H1 (cell line): Measurements from ENCODE around the gene LIF. TPM values are rescaled to one million over a fixed set of nuclear protein-coding genes. Genes with fewer than 3 reads are reported as not detected.

ENCODE experiments used
- CTCF ChIA-PET: fragments of 300-600 bp; sonication (Branson Sonifier 250); formaldehyde crosslinking; loops from one replicate; lab custom pipeline; 2021; ENCODE audit not compliant: partially characterized antibody; lab: Charles Lee
- POLR2A ChIA-PET: fragments of 300-600 bp; sonication (Branson Sonifier 250); formaldehyde crosslinking; loops from one replicate; lab custom pipeline; 2021; ENCODE audit warnings: inconsistent platforms; ENCODE audit not compliant: partially characterized antibody; lab: Charles Lee
- DNase-seq, 2 experiments: peaks; one replicate each; pipeline versions ENCODE4 v3.0.0 to v3.0.0-alpha.2; 2010 to 2022; ENCODE audit warnings: low spot score in 2 of 2, low read depth in 1 of 2, mixed read lengths in 1 of 2
- FAIRE-seq: peaks from 2 replicates; lab custom pipeline; 2011; peaks lifted over from hg19 to GRCh38; lab: Jason Lieb, UNC
- H2AFZ ChIP-seq: 2 replicates; pipeline ENCODE4 v1.8.1; 2012; ENCODE audit warnings: low read length, inconsistent platforms
- H2AK5ac ChIP-seq: 2 replicates; pipeline ENCODE4 v1.6.1; 2013; ENCODE audit warnings: low read depth, low read length
- H2BK120ac ChIP-seq: replicated peaks from 2 replicates; pipeline ENCODE3; 2013; ENCODE audit warnings: low read depth, low read length, inconsistent platforms
- H2BK12ac ChIP-seq: 2 replicates; pipeline ENCODE4 v1.6.1; 2013; ENCODE audit warnings: low read depth, low read length
- H2BK15ac ChIP-seq: 2 replicates; pipeline ENCODE4 v1.6.1; 2013; ENCODE audit warnings: low read length
- H2BK20ac ChIP-seq: 2 replicates; pipeline ENCODE4 v1.6.1; 2013; ENCODE audit warnings: low read length
- H2BK5ac ChIP-seq: 2 replicates; pipeline ENCODE4 v1.6.1; 2013; ENCODE audit warnings: low read depth, low read length
- H3K14ac ChIP-seq: 2 replicates; pipeline ENCODE4 v1.6.1; 2013; ENCODE audit warnings: inconsistent platforms; ENCODE audit not compliant: insufficient read length
- H3K18ac ChIP-seq: 2 replicates; pipeline ENCODE4 v1.6.1; 2013; ENCODE audit warnings: low read length; ENCODE audit errors: extremely low read depth
- H3K23ac ChIP-seq: 2 replicates; pipeline ENCODE4 v1.6.1; 2013; ENCODE audit warnings: inconsistent platforms; ENCODE audit not compliant: insufficient read length
- H3K23me2 ChIP-seq: 2 replicates; pipeline ENCODE4 v1.6.1; 2013; ENCODE audit warnings: low read depth, low read length
- H3K27ac ChIP-seq: 2 replicates; pipeline ENCODE4 v1.6.1; 2011; ENCODE audit warnings: low read depth, low read length, inconsistent platforms
- H3K27me3 ChIP-seq, 4 experiments: replicated peaks in 1 of 4; 1 replicate in 1 of 4; 2 replicates in 3 of 4; pipeline versions ENCODE4 v1.6.1 to v1.8.1; 2011 to 2013; ENCODE audit warnings: low read length in 3 of 4, mild to moderate bottlenecking in 3 of 4, inconsistent platforms in 2 of 4, mixed read lengths in 2 of 4, moderate library complexity in 1 of 4; ENCODE audit not compliant: control insufficient read depth in 3 of 4, insufficient read depth in 3 of 4; ENCODE audit errors: extremely low read depth in 1 of 4
- H3K36me3 ChIP-seq, 4 experiments: 2 replicates each; pipeline versions ENCODE4 v1.6.1 to v1.8.1; 2011 to 2013; ENCODE audit warnings: mild to moderate bottlenecking in 4 of 4, low read length in 3 of 4, moderate library complexity in 2 of 4, control low read depth in 1 of 4, inconsistent platforms in 1 of 4; ENCODE audit not compliant: insufficient read depth in 4 of 4, control insufficient read depth in 2 of 4
- H3K4ac ChIP-seq: replicated peaks from 2 replicates; pipeline ENCODE3; 2013; ENCODE audit warnings: low read length, low read depth, mixed read lengths, inconsistent platforms; ENCODE audit not compliant: insufficient read length
- H3K4me1 ChIP-seq, 4 experiments: replicated peaks in 1 of 4; 1 replicate in 1 of 4; 2 replicates in 3 of 4; pipeline versions ENCODE4 v1.6.1 to v1.8.1; 2011 to 2013; ENCODE audit warnings: low read length in 3 of 4, inconsistent platforms in 2 of 4, mixed read lengths in 1 of 4; ENCODE audit not compliant: insufficient read depth in 4 of 4, control insufficient read depth in 3 of 4
- H3K4me2 ChIP-seq, 2 experiments: 2 replicates each; pipeline versions ENCODE4 v1.6.1 to v1.8.1; 2011 to 2013; ENCODE audit warnings: low read depth in 2 of 2, low read length in 2 of 2, control low read depth in 1 of 2, inconsistent platforms in 1 of 2, mild to moderate bottlenecking in 1 of 2; ENCODE audit not compliant: insufficient read depth in 1 of 2
- H3K4me3 ChIP-seq, 4 experiments: fragments of 200-600, 300-600 bp in 1 of 4; sonication (generic), shearing (Covaris generic), sonication (Bioruptor Twin) in 1 of 4; 2 replicates each; pipeline versions ENCODE4 v1.5.1 to v1.8.1; 2011 to 2016; ENCODE audit warnings: low read length in 4 of 4, low read depth in 3 of 4, control low read depth in 2 of 4, inconsistent platforms in 2 of 4, mild to moderate bottlenecking in 2 of 4, mixed read lengths in 1 of 4, moderate library complexity in 1 of 4; ENCODE audit not compliant: insufficient read depth in 2 of 4; ENCODE audit errors: extremely low read depth in 1 of 4
- H3K56ac ChIP-seq: replicated peaks from 2 replicates; pipeline ENCODE3; 2013; ENCODE audit warnings: low read depth, mild to moderate bottlenecking, mixed read lengths, low read length, inconsistent platforms; ENCODE audit not compliant: insufficient read length
- H3K79me1 ChIP-seq: 2 replicates; pipeline ENCODE4 v1.6.1; 2013; ENCODE audit warnings: low read depth, low read length, control low read depth
- H3K79me2 ChIP-seq, 2 experiments: 2 replicates each; pipeline versions ENCODE4 v1.6.1 to v1.8.1; 2012 to 2013; ENCODE audit warnings: low read length in 2 of 2, mild to moderate bottlenecking in 2 of 2, inconsistent platforms in 1 of 2; ENCODE audit not compliant: insufficient read depth in 2 of 2, control insufficient read depth in 1 of 2
- H3K9ac ChIP-seq, 4 experiments: replicated peaks in 1 of 4; 1 replicate in 1 of 4; 2 replicates in 3 of 4; pipeline versions ENCODE4 v1.6.1 to v1.8.1; 2011 to 2013; ENCODE audit warnings: low read depth in 3 of 4, low read length in 3 of 4, control low read depth in 2 of 4, mild to moderate bottlenecking in 2 of 4, moderate library complexity in 2 of 4, inconsistent platforms in 1 of 4; ENCODE audit errors: extremely low read depth in 1 of 4
- H3K9me3 ChIP-seq, 2 experiments: 2 replicates each; pipeline versions ENCODE4 v1.6.1 to v1.8.1; 2012 to 2013; ENCODE audit warnings: mild to moderate bottlenecking in 2 of 2, moderate library complexity in 2 of 2, control low read depth in 1 of 2, inconsistent platforms in 1 of 2, low read depth in 1 of 2, low read length in 1 of 2, mixed read lengths in 1 of 2; ENCODE audit not compliant: insufficient read depth in 2 of 2
- H4K20me1 ChIP-seq, 2 experiments: replicated peaks in 1 of 2; 2 replicates each; pipeline versions ENCODE3 to v1.8.1; 2011 to 2013; ENCODE audit warnings: inconsistent platforms in 2 of 2, low read length in 2 of 2, mild to moderate bottlenecking in 1 of 2; ENCODE audit not compliant: insufficient read depth in 2 of 2, control insufficient read depth in 1 of 2
- H4K5ac ChIP-seq: 2 replicates; pipeline ENCODE4 v1.6.1; 2013; ENCODE audit warnings: low read length, low read depth, mixed read lengths, inconsistent platforms; ENCODE audit not compliant: insufficient read length
- H4K8ac ChIP-seq: 2 replicates; pipeline ENCODE4 v1.8.0; 2013; ENCODE audit warnings: mild to moderate bottlenecking, moderate library complexity, low read length, inconsistent platforms; ENCODE audit not compliant: insufficient read depth; ENCODE audit errors: extremely low read depth
- H4K91ac ChIP-seq: replicated peaks from 2 replicates; pipeline ENCODE3; 2013; ENCODE audit warnings: low read length, mixed read lengths, inconsistent platforms; ENCODE audit not compliant: insufficient read length
- NANOG ChIP-seq: IDR thresholded peaks from 2 replicates; pipeline ENCODE4 v1.6.1; 2011; ENCODE audit warnings: low read length, low read depth, mild to moderate bottlenecking, inconsistent platforms; ENCODE audit not compliant: insufficient read depth, poor library complexity, severe bottlenecking
- RXRA ChIP-seq: IDR thresholded peaks from 2 replicates; pipeline ENCODE4 v1.6.1; 2011; ENCODE audit warnings: low read depth, mild to moderate bottlenecking, low read length, moderate library complexity; ENCODE audit not compliant: insufficient read depth
- SIN3A ChIP-seq, 2 experiments: IDR thresholded peaks in 1 of 2; conservative IDR thresholded peaks in 1 of 2; 2 replicates each; pipeline ENCODE4 v1.6.1; 2011 to 2012; ENCODE audit warnings: low read length in 2 of 2, improper control_type of control experiment in 1 of 2, low read depth in 1 of 2, mild to moderate bottlenecking in 1 of 2
- USF2 ChIP-seq: IDR thresholded peaks from 2 replicates; pipeline ENCODE4 v1.6.1; 2011; ENCODE audit warnings: low read length, improper control_type of control experiment
- WGBS, 2 experiments: shearing (Covaris generic) in 1 of 2; methylation state at CpG; one replicate each; pipeline versions ENCODE4 v1.1.6 to v1.1.7; 2013 to 2015; ENCODE audit warnings: low lambda C conversion rate in 2 of 2, mixed read lengths in 2 of 2, inconsistent platforms in 1 of 2, low coverage in 1 of 2, missing lambda C conversion rate in 1 of 2; ENCODE audit not compliant: insufficient replicate concordance in 2 of 2, insufficient coverage in 1 of 2, insufficient read length in 1 of 2; ENCODE audit errors: extremely low coverage in 1 of 2, missing lambda C conversion rate in 1 of 2; 5-methylcytosine and 5-hydroxymethylcytosine counted together
- polyA plus RNA-seq, 7 experiments: library from polyadenylated mRNA; depleted of rRNA in 3 of 7; stranded (reverse) in 5 of 7; unstranded in 2 of 7; fragments of >200 nt in 5 of 7; fragments of 200-250 nt in 2 of 7; gene quantifications; 1 replicate in 5 of 7; 2 replicates in 1 of 7; 4 replicates in 1 of 7; pipeline versions ENCODE4 v1.2.1 to v1.2.3, GENCODE V29; 2011 to 2013; ENCODE audit warnings: missing spikeins in 2 of 7, mixed read lengths in 2 of 7
- total RNA-seq: library from RNA; stranded (reverse); fragmentation: NEBNext Ultra II Directional; extraction: Animal tissue kit (Norgen Biotek cat#: 25700); gene quantifications from 2 replicates; pipeline ENCODE4 v1.2.1, GENCODE V29; 2021

LIF gene
- total and polyA plus RNA-seq, 2 of the 8 experiments (the other 6 are each of a cell fraction or from before 2014, with no cell fraction given): 3.3 to 3.5 TPM

GRCh38 chr22:30235687-30236170 is 10.8 kb downstream of the LIF start:
- TF ChIP-seq NANOG (no peak), RXRA (no peak), USF2 (no peak), SIN3A (conservative IDR thresholded peaks at IDR 0.05 in 1 of 2, IDR thresholded peaks at IDR 0.05 in 1 of 2; ENCODE audit: low read depth in 1 of 2, low read length in 2 of 2) (0 out of 4 replicates have a peak, but pooled peaks of 1 of the 2 experiments have one; percentile 33)
- Histone ChIP-seq H4K91ac (peak overlapping the region; percentile 55), H3K4me2 (no peak overlapping the region)

More at GRCh38 chr22:30235687-30236170, 10.8 kb downstream of the LIF start:
- Histone ChIP-seq H3K23ac (no peak overlapping the region), H3K9me3 (no peaks in the 10 kb centered on the region), H2BK120ac (no peak overlapping the region), H3K18ac (no peak overlapping the region; the same call in 1 of the 2 replicates), H2BK15ac (0 out of 2 replicates have a peak overlapping the region, but pooled peaks have one; percentile 72), H2AFZ (no peak overlapping the region), H2BK20ac (peak overlapping the region; percentile 51; the same call in 1 of the 2 replicates), H3K36me3 (no peaks in the 10 kb centered on the region), H3K79me1 (no peaks in the 10 kb centered on the region), H3K27ac (no peak overlapping the region), H3K14ac (no peak overlapping the region), H2AK5ac (no peak overlapping the region), H4K8ac (peak overlapping the region; percentile 26), H3K4me1 (peaks cover 8 to 29% (median 18%) of the 10 kb centered on the region in 4 experiments), H2BK12ac (peak overlapping the region; percentile 90; the same call in 1 of the 2 replicates), H3K56ac (no peak overlapping the region), H4K5ac (no peak overlapping the region), H3K9ac (no peak overlapping the region), H3K23me2 (no peaks in the 10 kb centered on the region), H3K27me3 (no peaks in the 10 kb centered on the region), H2BK5ac (peak overlapping the region; percentile 26; the same call in 1 of the 2 replicates), H3K79me2 (no peaks in the 10 kb centered on the region), H3K4me3 (no peak overlapping the region), H4K20me1 (no peaks in the 10 kb centered on the region), H3K4ac (no peak overlapping the region)
- FAIRE-seq (no peak), DNase-seq (no peak)
- ChIA-PET POLR2A (interaction anchor here (1.0 to 1.5 kb wide), 3 partner anchors 12 to 39 kb away, joined by 3 read pairs; no protein-coding TSS in a partner anchor), CTCF (interaction anchor here (4.7 kb wide), 1 partner anchor 128 kb away, joined by 23 read pairs; no protein-coding TSS in a partner anchor)
- whole genome bisulfite sequencing, 2 experiments: 39% methylated on average over 7 of the region's 10 CpGs; no CpG with 5 or more reads in 1 of the 2 experiments
